Cortex of kidney (tissue), 1 donor: ENCODE results near the gene CGB2.
"Not testable (repeated sequence)": the region's sequence is repeated elsewhere in the genome, so short reads cannot be mapped to it uniquely, and the experiment has no call there.

Experiments
- DNase-seq: peaks from one replicate; lab custom pipeline; 2025; lab: John Stamatoyannopoulos, UW

The CGB2 gene

DNA sequence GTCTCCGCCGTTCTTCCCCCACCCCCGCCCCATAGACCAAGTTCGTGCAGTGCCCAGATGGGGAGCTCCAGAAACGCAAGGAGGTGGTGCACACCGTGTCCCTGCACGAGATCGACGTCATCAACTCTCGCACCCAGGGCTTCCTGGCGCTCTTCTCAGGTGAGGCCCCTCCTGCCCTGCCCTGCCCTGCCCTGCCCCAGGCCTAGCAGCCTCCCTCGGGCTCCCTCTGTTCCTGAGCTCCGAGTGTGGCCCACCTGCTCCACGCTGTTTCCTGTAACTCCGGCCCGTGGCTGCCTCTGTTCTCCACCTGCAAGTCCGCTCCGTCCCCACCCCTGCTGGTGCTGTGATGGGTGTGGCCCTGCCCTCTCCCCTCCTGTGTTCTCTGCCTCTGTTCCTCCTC, 21.2 kb upstream of the CGB2 start:
- DNase-seq, result no peak

DNA sequence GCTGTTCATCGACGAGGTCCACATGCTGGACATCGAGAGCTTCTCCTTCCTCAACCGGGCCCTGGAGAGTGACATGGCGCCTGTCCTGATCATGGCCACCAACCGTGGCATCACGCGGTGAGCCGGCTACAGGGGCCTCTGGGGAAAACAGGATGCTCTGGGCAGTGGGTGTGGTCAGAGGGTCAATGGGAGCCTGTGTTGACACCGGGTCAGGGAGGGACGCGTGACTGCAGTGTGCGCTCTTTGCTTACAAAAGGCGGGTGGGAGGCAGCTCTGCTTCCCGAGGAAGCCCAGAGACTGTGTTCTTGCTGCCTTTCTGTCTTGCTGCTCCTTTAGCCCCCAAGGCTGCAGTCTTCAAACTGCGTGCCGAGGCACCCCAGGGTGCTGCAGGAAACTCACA, 20.5 kb upstream of the CGB2 start:
- DNase-seq, result no peak

DNA sequence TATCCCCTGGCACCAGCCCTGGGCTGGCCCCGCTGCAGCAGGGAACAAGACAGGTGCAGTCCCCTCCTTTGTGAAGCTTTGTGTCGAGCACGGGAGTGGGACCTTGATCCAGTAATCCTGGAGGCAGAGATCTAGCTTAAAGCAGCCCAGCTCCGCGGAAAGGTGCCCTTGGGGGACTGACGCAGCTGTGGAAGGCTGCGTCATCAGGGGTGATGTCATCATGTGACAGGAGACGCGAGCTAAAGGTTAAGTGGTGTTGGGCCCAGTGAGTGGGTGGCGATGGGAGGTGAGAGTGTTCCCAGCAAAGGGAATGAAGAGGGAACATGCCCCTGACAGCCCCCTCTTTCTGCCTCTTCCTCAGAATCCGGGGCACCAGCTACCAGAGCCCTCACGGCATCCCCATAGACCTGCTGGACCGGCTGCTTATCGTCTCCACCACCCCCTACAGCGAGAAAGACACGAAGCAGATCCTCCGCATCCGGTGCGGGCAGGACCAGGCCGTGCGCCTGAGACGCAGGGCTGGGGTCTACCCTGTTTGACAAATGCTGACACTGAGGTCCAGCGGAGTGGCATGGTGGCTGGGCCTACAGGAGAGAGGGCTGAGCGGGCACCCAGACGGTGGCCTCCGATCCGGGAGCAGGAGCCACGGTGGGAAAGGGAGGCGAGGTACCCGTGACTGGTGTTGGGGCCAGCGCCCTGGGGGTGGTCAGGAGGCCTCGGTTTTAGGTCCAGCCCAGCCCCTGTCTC, 17.4 kb upstream of the CGB2 start:
- no peak for DNase-seq

DNA sequence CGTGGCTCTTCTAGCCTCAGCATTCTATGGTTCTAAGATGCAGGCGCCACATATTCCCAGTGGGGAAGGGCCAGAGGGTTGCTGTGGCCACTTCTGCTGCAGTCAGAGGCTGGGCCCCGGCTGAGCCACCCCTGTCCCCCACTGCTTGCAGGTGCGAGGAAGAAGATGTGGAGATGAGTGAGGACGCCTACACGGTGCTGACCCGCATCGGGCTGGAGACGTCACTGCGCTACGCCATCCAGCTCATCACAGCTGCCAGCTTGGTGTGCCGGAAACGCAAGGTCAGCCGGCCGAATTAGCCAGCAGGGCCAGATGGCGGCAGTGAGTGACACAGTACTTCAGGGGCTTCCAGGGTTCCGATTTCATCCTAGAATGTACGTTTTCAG, 16.8 kb upstream of the CGB2 start:
- DNase-seq, result no peak

DNA sequence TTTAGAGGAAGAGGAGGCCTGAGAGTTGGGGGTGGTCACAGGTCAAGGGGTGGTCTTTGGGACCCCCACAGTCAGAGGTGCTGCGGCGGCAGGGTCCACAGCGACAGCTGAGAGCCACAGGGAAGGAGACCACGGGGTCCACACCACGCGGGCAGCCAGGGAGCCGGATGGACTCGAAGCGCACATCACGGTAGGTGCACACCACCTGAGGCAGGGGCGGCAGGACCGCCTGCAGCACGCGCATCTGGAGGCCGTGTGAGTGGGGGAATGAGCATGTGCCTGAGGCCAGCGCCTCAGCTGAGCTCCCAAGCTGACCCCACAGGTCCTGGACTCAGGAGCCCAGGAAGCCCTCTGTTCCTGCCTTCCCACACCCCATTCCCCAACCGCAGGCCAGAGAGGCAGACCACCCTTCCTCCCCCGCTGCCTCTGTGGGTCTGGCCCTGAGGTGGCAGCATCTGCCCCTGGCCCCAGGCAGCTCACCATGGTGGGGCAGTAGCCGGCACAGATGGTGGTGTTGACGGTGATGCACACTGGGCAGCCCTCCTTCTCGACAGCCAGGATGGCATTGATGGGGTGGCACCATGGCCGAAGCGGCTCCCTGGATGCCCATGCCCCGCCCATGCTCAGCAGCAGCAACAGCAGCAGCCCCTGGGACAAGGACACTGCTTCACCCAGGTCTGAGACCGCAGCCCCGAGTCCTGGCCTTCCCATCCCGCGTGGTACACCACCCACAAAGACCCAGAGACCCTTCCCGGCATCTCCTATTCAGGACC, 15.4 kb upstream of the CGB2 start:
- DNase-seq, result no peak

DNA sequence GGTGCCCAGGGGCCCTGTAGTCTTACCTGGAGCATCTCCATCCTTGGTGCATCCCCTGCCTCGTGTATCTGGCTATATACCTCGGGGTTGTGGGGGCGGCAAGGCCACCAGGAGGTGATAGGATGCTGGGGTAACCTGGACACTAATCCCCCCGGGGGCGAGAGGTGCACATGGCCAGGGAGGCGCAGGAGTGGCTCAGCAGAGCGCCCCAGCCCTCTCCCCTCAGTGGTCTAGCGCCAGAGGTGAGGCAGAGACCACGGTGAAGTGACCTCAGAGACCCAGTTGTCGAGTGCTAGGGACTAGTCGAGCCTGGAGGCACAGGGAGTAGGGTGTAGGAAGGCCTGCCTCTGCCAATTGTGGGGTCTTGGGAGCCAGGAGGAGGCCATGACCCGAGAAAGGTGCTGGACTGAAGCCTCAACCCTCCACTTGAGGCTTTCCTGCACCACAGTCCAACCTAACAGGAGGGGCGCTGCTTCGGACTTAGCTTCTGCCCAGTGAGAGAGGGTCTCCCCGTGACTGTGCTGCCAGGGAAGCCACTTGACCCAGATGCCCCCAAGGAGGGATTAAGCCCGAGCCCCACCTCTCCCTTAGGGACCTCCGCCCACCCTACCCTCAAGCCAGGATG, 14.5 kb upstream of the CGB2 start, which contains the start of gene LHB:
TSS of gene LHB (minus strand) at position 51 of the 625 bp plus-strand sequence. CDS start at position 41, 10 bp downstream.
- no peak for DNase-seq

DNA sequence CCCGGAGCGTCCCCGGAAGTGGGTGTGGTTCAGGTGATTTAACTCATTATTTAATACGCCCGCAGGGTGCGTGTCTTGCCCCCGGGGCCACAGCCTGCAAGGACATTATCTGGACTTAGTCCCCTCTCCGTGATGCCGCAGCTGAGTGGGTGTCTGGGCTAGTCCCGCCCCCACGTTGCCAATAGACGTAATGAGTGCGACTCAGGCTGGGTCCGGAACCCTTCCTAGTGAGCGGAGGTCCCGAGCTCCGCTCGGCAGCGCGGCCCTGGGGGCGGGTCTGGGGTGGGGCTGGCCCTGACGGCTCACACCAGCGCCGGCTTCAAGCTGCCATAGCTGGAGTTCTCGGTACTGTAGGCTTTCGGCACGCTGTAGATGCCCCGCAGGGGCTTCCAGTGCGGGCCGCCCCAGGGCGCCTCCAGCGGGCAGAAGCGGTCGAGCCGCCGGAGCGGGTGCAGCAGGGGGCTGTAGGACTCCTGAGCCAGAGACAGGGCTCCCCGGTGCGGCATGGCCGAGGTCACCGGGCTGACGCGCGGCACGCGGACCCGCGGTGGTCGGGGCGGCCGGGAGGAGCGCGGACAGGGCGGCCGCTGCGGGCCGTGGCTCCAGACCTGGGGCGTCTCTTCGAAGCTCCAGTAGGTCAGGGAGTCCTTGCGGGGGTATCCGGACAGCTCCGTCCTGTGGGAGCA, 13.9 kb upstream of the CGB2 start:
- DNase-seq, result no peak

DNA sequence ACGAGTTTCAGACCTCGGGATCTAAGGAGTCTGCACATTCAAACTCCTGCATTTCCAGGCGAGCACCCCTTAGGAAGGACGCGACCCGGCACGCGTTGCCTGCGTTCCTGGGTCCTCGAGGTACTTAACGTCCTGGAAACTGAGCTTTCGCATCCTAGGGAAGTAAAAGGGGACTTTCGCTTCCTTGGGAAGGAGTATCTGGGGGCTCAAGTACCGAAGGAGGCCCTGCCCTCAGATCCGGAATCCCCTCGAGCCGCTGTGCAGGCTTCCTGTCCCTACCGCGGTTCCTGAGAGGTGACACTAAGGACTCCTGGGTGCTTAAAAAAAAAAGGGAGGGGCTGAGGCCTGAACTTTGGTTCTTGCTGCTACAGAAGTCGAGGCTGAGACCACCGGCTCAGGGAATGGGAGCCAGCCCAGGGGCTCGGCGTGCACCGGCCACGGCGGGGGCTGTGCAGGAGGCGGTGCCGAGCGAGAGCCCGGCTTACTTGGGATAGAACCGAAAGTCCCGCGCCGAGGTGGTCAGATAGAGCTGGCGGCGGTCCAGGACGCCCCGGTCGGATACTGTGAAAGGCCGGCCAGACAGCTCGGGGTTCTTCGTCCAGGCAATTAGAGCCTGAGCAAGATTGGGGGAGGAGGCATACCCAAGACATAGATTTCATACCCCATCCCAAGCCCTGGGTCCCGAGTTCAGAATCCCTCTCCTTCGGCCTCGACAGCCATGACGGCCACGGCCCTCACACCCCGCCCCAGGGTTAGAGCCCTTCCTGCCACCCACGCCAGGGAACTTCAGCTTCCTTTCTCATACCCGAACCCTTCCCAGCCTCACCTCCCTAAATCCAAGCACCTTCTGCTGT, 13.1 kb upstream of the CGB2 start:
- DNase-seq, result not testable (repeated sequence)

DNA sequence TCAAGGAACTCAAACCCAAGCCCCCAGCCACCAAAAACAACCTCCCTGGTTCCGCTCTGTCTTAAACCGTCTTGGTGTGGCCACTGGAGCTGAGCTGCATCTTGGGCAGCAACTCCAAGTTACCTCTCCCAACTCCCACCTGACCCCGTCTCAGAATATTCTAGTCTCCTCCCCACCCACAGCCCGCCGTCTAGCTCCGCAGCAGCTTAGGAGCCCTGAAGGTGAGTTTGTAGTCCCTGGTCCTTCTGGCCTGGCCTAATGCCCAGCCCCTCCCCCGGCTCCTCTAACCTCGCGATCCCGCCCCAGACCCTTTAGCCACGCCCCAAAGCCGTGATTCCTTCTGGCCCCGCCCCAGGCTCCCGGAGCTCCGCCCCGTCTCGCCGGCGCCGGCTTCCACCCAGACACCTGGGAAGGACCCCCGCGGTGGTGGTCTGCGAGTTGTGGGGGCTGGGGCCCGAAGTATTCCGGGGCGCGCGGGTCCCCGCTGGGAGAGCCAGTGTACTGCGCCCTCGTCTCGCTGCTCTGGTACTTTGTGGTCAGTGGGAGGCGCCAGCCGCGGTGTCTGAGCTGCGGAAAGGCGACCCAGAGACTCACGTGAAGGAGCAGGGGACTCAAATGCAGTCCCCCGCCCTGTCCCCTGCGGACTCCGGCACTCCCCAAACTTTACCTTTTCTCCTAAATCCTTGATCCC, 12.3 kb upstream of the CGB2 start:
- DNase-seq, result no peak

DNA sequence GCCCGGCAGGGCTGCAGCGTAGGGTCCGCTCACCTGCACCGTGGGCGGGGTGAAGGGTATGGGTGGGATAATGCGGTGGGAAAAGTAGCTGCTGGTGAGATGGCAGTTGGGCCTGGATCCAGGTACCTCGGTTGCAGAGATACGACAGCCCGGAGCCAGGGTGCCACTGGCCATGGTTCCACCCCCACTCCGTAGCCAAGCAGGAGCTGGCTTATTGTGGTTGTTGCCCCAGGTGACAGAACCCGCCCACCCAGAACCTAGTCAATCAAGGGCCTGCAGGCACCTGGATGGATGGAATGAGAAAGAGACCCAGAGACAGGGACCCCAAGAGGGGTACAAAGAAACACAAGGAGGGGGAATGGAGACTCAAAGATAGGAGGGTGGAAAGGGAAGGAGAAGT, 11.3 kb upstream of the CGB2 start:
- no peak for DNase-seq

DNA sequence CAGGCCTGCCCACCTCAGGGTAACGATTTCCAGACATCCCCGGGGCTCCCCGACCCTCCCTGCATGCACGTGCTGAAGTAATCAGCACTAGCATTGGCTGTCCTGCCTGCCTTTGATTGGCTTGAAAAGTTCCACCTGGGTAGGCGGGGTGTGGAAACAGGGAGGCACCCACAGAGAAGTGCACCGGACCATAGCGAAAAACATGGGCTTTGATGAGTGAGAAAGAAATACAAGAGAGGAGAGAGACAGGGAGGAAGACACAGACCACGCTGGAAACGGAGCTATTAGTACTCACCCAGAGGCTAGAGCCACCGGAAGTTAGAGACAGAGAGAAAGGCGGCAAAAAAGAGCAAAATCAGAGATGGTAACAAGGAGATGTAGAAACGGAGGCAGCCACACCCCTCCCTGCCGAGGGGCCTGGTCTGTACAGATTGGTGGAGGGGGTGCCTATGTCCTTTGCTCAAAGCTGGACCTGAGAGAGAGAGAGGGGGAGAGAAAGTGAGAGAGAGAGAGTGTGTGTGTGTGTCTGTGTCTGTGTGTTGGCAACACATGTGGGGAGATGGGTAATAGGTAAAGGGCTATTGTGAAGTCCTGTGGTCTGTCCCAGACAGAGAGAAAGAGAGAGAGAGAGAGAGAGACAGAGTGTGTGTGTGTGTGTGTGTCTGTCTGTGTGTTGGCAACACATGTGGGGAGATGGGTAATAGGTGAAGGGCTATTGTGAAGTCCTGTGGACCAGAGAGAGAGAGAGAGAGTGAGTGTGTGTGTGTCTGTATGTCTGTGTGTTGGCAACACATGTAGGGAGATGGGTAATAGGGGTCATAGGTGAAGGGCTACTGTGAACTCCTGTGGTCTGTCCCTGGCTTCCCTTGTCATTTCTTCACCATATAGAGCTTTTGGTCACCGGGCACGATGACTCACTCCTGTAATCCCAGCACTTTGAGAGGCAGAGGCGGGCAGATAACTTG, 10.5 kb upstream of the CGB2 start:
- no peak for DNase-seq

DNA sequence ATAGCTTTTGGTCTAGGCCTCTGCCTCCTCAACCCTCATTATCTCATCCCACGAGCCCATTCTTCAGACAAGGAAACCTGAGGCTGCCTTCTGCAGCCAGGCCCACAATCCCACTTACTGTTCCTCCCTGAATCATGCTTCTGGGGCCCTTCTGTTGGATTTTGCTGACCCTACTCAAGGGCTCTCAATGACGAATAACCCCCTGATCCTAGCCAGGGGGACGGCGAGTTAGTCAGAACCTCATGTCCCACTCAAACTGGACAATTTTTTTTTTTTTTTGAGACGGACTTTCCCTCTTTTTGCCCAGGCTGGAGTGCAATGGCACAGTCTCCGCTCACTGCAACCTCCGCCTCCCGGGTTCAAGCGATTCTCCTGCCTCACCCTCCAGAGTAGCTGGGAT, 9.6 kb upstream of the CGB2 start:
- DNase-seq, result no peak

DNA sequence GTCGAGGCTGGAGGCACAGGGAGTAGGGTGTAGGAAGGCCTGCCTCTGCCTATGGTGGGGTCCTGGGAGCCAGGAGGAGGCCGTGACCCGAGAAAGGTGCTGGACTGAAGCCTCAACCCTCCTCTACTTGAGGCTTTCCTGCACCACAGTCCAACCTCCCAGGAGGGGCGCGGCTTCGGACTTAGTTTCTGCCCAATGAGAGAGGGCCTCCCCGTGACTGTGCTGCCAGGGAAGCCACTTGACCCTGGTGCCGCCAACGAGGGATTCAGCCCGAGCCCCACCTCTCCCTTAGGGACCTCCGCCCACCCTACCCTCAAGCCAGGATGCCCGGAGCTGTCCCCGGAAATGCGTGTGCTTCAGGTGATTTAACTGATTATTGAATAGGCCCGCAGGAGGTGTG, 7.5 kb upstream of the CGB2 start, which contains the start of gene CGB3:
TSS of gene CGB3 (minus strand) at position 101 of the 400 bp plus-strand sequence. CDS start 362 bp downstream, outside the sequence.
- not testable (repeated sequence) for DNase-seq

DNA sequence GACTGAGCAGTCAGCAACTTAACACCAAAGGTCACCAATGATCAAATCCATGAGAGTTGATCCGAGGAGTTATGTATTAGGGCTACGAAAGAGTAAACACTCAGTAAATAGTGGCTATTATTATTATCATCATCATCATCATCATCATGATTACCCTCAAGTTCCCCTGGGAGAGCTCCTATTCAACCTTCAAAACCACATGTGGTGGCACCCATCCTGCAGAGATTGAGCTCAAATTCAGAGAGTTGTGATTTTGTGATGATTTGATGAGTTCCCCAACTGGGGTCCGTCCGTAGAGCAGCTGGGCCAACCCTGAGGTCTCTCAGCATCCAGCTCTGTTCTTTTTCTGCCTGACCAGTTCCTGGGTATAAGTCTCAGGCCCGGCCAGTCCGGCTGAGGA, 6.6 kb upstream of the CGB2 start:
- DNase-seq, result not testable (repeated sequence)

DNA sequence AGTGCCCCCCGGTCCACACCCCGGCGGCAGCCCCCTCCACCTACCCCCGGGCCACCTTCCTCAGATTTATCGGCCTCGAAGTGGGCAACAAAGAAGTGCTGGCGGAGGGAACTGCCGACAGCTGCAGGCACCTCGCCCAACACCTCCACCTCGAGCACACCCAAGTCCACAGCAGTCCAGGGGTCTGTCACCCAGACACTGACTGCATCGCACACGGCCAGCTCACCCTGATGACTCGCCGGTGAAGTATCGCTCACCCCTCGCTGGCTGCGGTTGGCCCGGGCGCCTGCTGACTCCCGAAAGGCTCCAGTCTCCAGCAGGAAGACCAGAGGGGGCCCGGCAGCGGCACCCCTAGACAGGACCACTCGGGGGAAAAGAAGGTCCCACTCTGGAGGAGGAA, 6.1 kb upstream of the CGB2 start:
- not testable (repeated sequence) for DNase-seq

DNA sequence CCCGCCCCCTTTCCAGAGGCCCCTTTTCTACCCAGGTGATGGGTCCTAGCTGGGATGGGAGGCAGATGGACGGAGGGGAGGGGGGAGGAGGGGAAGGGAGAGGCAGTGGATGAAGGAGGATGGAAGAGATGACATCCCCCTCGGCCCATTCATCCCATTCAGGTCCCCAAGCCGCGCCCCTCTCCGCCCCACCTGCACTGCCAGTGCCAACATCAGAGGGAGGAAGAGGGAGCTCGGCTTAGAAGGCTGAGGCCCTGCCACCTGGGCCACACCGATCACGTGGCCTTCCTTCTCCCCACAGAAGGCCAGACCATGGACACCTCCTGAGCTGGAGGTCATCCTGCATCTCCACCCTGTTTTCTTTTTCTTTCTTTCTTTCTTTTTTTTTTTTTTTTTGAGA, 3.0 kb upstream of the CGB2 start:
- not testable (repeated sequence) for DNase-seq

DNA sequence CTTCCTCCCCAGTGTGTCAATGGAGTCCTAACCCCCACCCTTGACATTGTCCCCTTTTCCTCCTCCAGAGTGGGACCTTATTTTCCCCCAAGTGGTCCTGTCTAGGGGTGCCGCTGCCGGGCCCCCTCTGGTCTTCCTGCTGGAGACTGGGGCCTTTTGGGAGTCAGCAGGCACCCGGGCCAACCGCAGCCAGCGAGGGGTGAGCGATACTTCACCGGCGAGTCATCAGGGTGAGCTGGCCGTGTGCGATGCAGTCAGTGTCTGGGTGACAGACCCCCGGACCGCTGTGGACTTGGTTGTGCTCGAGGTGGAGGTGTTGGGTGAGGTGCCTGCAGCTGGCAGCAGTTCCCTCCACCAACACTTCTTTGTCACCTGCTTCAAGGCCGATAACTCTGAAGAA, 1.9 kb upstream of the CGB2 start:
- DNase-seq, result not testable (repeated sequence)

DNA sequence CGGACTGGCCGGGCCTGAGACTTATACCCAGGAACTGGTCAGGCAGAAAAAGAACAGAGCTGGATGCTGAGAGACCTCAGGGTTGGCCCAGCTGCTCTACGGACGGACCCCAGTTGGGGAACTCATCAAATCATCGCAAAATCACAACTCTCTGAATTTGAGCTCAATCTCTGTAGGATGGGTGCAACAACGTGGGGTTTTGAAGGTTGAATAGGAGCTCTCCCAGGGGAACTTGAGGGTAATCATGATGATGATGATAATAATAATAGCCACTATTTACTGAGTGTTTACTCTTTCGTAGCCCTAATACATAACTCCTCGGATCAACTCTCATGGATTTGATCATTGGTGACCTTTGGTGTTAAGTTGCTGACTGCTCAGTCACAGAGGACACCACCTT, 1.4 kb upstream of the CGB2 start:
- not testable (repeated sequence) for DNase-seq

DNA sequence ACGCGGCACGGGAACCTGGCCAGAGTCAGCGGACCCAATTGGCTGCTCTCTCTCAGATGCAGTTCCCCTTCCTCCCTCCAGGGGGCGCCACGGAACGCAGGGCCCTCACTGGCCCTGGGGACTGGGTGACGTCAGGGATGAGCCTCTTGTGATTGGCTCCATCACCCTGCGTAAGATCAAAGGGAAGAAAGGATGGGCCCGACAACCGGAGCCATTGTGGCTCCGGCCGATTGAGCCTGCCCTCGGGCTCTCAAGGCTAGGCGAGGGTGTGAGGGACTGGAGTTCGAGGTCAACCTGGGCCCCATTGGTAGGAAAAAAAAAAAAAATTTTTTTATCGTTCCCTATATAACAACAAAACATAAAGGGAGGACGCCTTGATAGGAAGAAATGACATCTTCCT, 5.1 kb downstream of the CGB2 start, which contains the start of gene CGB1:
TSS of gene CGB1 (minus strand) at position 81 of the 400 bp plus-strand sequence. CDS start 184 bp downstream, outside the sequence.
- not testable (repeated sequence) for DNase-seq
